Thyroid gland (tissue), 4 donors: ENCODE results near the gene HOXB9.

Experiments used
- CTCF ChIP-seq, 6 experiments: fragments of 200-600 bp in 3 of 6; fragments of 450-650 bp in 3 of 6; sonication (generic) in 3 of 6; IDR thresholded peaks; one replicate each; pipeline ENCODE4 v1.5.1; 2016 to 2019; ENCODE audit warnings: antibody characterized with exemption in 6 of 6, mild to moderate bottlenecking in 2 of 6, inconsistent platforms in 1 of 6, moderate library complexity in 1 of 6
- POLR2A ChIP-seq, 2 donors: fragments of 450-650 bp; IDR thresholded peaks; one replicate each; pipeline ENCODE4 v1.6.1; 2017; ENCODE audit warnings: antibody characterized with exemption in 2 of 2, mild to moderate bottlenecking in 2 of 2, moderate library complexity in 1 of 2

- TF ChIP-seq CTCF (IDR thresholded peaks at IDR 0.05) (no peak), POLR2A (IDR thresholded peaks at IDR 0.05) (no peak)
These were observed 25.7 kb downstream of the HOXB9 start for GRCh38 chr17:48600244-48601098.
